Activated CD4-positive, alpha-beta T cell treated with anti-CD3 and anti-CD28 coated beads, Interleukin-2, amount 10 ng/mL, durations not matched to agents 7 days and 5 days (primary cell): ENCODE data around the gene RABGEF1. TPM values are rescaled to one million over a fixed set of nuclear protein-coding genes. Genes with fewer than 3 reads are reported as not detected.
A peak's percentile ranks its signal among the peaks of the same experiment; 100 is the strongest.
"Not testable (repeated sequence)": the region's sequence is repeated elsewhere in the genome, so short reads cannot be mapped to it uniquely, and the experiment has no call there.

Experiments
- CTCF ChIA-PET: fragments of 350-600 bp; sonication (Branson Sonifier 250); formaldehyde crosslinking; loops from one replicate; lab custom pipeline; 2021; ENCODE audit warnings: antibody characterized with exemption; lab: Charles Lee
- POLR2A ChIA-PET: fragments of 350-600 bp; sonication (Branson Sonifier 250); formaldehyde crosslinking; loops from one replicate; lab custom pipeline; 2021; ENCODE audit warnings: antibody characterized with exemption; lab: Charles Lee
- DNase-seq: peaks from one replicate; pipeline ENCODE4 v3.0.0-alpha.2; 2020
- H3K27ac Mint-ChIP-seq: one replicate; pipeline ENCODE4 v1.8.0; 2021; ENCODE audit warnings: mild to moderate bottlenecking, moderate library complexity, mixed read lengths
- H3K27me3 Mint-ChIP-seq: one replicate; pipeline ENCODE4 v1.8.0; 2021; ENCODE audit warnings: mixed read lengths
- H3K36me3 Mint-ChIP-seq: one replicate; pipeline ENCODE4 v1.8.0; 2021; ENCODE audit warnings: low read depth, mixed read lengths
- H3K4me1 Mint-ChIP-seq: one replicate; pipeline ENCODE4 v1.8.0; 2021; ENCODE audit warnings: mixed read lengths
- H3K4me3 Mint-ChIP-seq: one replicate; pipeline ENCODE4 v1.8.0; 2021; ENCODE audit warnings: mild to moderate bottlenecking, moderate library complexity, mixed read lengths
- H3K9me3 Mint-ChIP-seq: one replicate; pipeline ENCODE4 v1.8.0; 2021; ENCODE audit warnings: mixed read lengths
- total RNA-seq, 2 experiments: library from RNA; stranded (reverse); gene quantifications; one replicate each; pipeline ENCODE4 v1.2.3, GENCODE V29; 2021

RABGEF1 gene
- total RNA-seq, 2 experiments from 2014 or later, result 21.8 to 21.9 TPM

DNA sequence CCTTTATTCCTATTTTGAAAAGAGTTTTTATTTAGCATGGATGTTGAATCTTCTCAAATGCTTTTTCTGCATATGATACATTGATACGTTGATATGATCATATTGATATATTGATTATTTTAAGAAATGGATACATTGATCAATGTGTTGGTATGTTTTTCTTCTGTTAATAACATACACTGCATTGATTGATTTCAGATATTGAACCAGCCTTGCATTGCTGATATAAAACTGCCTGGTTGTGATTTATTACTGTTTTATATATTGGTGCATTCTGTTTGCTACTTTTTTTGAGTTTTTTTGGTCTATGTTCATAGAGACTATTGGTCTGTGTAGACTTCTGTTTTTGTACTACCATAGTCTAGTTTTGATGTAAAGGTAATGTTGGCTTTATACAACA is 26.8 kb upstream of the RABGEF1 start:
- peaks cover 9% of the 10 kb centered on the region for H3K9me3 Mint-ChIP-seq
- no peak for DNase-seq
- CTCF ChIA-PET, result interaction anchor here (0.7 kb wide), 1 partner anchor 156 kb away, joined by 3 read pairs; no protein-coding TSS in a partner anchor
- H3K36me3 Mint-ChIP-seq, result peaks cover 24% of the 10 kb centered on the region
- POLR2A ChIA-PET, result interaction anchor here (0.6 kb wide), 1 partner anchor 26 kb away, joined by 4 read pairs; no protein-coding TSS in a partner anchor
- H3K27me3 Mint-ChIP-seq, result no peaks in the 10 kb centered on the region
- H3K27ac Mint-ChIP-seq, result no peak overlapping the region
- H3K4me1 Mint-ChIP-seq, result no peaks in the 10 kb centered on the region
- no peak overlapping the region for H3K4me3 Mint-ChIP-seq

- H3K4me3 Mint-ChIP-seq, CTCF ChIA-PET, DNase-seq, H3K9me3 Mint-ChIP-seq, H3K27me3 Mint-ChIP-seq, POLR2A ChIA-PET, H3K27ac Mint-ChIP-seq, H3K4me1 Mint-ChIP-seq: not testable (repeated sequence)
- peaks cover 24% of the 10 kb centered on the region for H3K36me3 Mint-ChIP-seq
Observed at GRCh38 chr7:66716634-66717033, 23.9 kb upstream of the RABGEF1 start.

GRCh38 chr7:66720561-66720960 is 20.0 kb upstream of the RABGEF1 start:
- peaks cover 13% of the 10 kb centered on the region for H3K9me3 Mint-ChIP-seq
- CTCF ChIA-PET, result no interaction called here
- POLR2A ChIA-PET, result no interaction called here

DNA sequence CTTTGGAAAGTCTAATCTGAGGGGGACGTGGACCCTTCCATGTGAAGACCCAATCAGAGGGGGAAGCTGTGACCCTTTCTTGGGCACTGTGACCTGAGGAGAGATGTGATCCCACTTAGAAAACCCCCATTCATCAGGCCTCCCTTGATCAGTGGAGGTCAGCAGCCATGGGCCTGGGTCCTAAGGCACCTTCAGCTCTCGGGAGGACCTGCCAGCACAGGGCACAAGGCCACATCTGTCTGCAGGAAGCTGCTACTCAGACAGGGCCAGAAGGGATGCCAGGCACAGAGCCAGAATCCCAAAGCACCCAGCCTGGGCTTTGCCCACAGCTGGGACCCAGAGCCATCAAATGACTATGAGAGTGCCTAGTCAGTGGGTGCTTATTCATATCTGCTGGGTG is 14.7 kb upstream of the RABGEF1 start:
- Mint-ChIP-seq H3K4me1 (no peaks in the 10 kb centered on the region), H3K4me3 (no peak overlapping the region), H3K27ac (no peak overlapping the region), H3K9me3 (peaks cover 16% of the 10 kb centered on the region), H3K36me3 (peaks cover 18% of the 10 kb centered on the region), H3K27me3 (no peaks in the 10 kb centered on the region)
- DNase-seq, result no peak
- ChIA-PET CTCF (interaction anchor here (0.6 kb wide), 1 partner anchor 50 kb away, joined by 3 read pairs; no protein-coding TSS in a partner anchor), POLR2A (no interaction called here)

More at GRCh38 chr7:66720561-66720960, 20.0 kb upstream of the RABGEF1 start:
- Mint-ChIP-seq H3K4me3 (no peak overlapping the region), H3K27ac (no peak overlapping the region), H3K36me3 (peaks cover 20% of the 10 kb centered on the region), H3K27me3 (no peaks in the 10 kb centered on the region), H3K4me1 (no peaks in the 10 kb centered on the region)
- no peak for DNase-seq

DNA sequence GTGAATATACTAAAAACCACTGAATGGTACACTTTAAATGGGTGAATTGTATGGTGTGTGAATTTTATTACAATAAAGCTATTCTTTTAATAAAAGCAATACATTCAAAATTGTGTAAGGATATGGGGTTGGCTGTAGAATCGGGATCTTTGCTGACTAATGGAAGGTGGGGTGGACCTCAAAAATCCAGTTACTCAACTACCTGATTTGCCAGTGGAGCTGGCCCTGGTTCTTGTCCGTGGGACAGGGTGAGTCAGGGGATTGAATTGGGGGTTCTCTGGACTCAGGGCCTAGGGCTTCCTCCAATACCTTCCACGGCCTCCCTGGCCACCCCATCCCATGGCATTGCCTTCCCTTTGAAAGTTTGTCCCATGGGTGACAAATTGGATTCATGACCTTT is 13.5 kb upstream of the RABGEF1 start:
- ChIA-PET CTCF (interaction anchor here (0.8 kb wide), 1 partner anchor 14 kb away, joined by 4 read pairs; the partner anchor contains the start of gene RABGEF1), POLR2A (no interaction called here)
- Mint-ChIP-seq H3K4me3 (no peak overlapping the region), H3K36me3 (peaks cover 18% of the 10 kb centered on the region), H3K4me1 (no peaks in the 10 kb centered on the region), H3K9me3 (peaks cover 16% of the 10 kb centered on the region), H3K27me3 (no peaks in the 10 kb centered on the region), H3K27ac (no peak overlapping the region)
- no peak for DNase-seq

DNA sequence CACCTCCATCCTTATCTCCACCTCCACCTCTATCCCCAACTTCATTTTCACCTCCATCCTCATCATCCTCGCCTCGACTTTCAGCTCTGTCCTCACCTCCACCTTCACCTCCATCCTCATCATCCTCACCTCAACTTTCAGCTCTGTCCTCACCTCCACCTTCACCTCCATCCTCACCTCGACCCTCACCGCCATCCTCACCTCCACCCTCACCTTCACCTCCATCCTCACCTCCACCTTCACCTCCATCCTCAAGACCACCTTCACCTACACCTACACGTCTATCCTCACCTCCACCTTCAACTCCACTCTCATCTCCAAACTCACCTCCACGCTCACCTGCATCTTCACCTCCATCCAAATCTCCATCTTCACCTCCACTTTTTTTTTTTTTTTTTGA is 12.0 kb upstream of the RABGEF1 start:
- DNase-seq, result no peak
- peaks cover 14% of the 10 kb centered on the region for H3K36me3 Mint-ChIP-seq
- H3K27me3 Mint-ChIP-seq, result no peaks in the 10 kb centered on the region
- POLR2A ChIA-PET, result interaction anchor here (0.5 kb wide), 1 partner anchor 11 kb away, joined by 3 read pairs; no protein-coding TSS in a partner anchor
- H3K4me1 Mint-ChIP-seq, result no peaks in the 10 kb centered on the region
- H3K4me3 Mint-ChIP-seq, result no peak overlapping the region
- H3K9me3 Mint-ChIP-seq, result peaks cover 16% of the 10 kb centered on the region
- no peak overlapping the region for H3K27ac Mint-ChIP-seq
- CTCF ChIA-PET, result no interaction called here

GRCh38 chr7:66729274-66729673 is 11.3 kb upstream of the RABGEF1 start:
- DNase-seq, result no peak
- no peaks in the 10 kb centered on the region for H3K4me1 Mint-ChIP-seq
- peaks cover 14% of the 10 kb centered on the region for H3K9me3 Mint-ChIP-seq
- ChIA-PET POLR2A (interaction anchor here (0.6 kb wide), 1 partner anchor 41 kb away, joined by 3 read pairs; no protein-coding TSS in a partner anchor), CTCF (no interaction called here)
- H3K4me3 Mint-ChIP-seq, result no peak overlapping the region
- H3K36me3 Mint-ChIP-seq, result peaks cover 11% of the 10 kb centered on the region
- H3K27me3 Mint-ChIP-seq, result no peaks in the 10 kb centered on the region
- no peak overlapping the region for H3K27ac Mint-ChIP-seq

DNA sequence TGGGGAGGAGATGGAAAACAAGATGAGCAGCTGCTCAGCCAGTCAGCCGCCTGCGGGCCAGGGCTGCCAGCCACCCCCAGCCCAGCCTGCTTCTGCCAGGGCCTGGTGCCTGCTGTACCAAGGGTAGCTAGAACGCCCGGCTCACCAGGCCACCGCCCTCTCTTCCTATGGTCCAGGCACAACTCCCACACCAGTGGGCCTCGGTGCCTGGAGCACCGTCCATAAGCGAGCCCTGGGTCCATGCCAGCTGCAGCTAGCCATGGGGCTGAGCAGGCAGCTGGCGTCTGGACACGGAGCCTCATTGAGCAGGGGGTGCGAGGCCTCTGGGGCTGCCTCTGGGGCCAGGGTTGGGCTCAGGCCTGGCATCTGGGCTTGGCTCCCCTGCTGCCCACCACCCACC is 8.5 kb upstream of the RABGEF1 start:
- H3K9me3 Mint-ChIP-seq, result peaks cover 17% of the 10 kb centered on the region
- H3K4me1 Mint-ChIP-seq, result peaks cover 5% of the 10 kb centered on the region
- POLR2A ChIA-PET, result no interaction called here
- no peaks in the 10 kb centered on the region for H3K27me3 Mint-ChIP-seq
- H3K4me3 Mint-ChIP-seq, result no peak overlapping the region
- DNase-seq, result no peak
- CTCF ChIA-PET, result no interaction called here
- peaks cover 17% of the 10 kb centered on the region for H3K36me3 Mint-ChIP-seq
- H3K27ac Mint-ChIP-seq, result peak overlapping the region; percentile 13

DNA sequence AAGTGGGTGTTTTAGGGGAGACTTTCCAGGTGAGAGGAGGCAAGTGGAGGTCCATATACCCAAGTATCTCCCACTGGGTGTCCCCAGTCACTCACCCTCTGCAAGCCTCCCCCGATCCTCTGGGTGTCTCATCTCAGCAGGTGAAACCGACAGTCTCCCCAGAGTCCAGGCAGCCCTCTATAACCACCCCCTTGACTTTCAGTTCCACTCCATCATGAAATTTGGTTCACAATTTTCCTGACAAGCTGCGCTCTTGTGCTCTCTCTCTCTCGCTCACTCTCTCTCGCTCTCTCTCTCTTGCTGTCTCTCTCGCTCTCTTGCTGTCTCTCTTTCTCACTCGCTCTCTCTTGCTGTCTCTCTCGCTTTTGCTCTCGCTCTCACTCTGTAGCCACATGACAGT is 8.1 kb upstream of the RABGEF1 start:
- H3K27me3 Mint-ChIP-seq, result no peaks in the 10 kb centered on the region
- H3K9me3 Mint-ChIP-seq, result peaks cover 17% of the 10 kb centered on the region
- peaks cover 6% of the 10 kb centered on the region for H3K4me1 Mint-ChIP-seq
- no peak overlapping the region for H3K27ac Mint-ChIP-seq
- POLR2A ChIA-PET, result no interaction called here
- peaks cover 17% of the 10 kb centered on the region for H3K36me3 Mint-ChIP-seq
- CTCF ChIA-PET, result no interaction called here
- no peak for DNase-seq
- no peak overlapping the region for H3K4me3 Mint-ChIP-seq

DNA sequence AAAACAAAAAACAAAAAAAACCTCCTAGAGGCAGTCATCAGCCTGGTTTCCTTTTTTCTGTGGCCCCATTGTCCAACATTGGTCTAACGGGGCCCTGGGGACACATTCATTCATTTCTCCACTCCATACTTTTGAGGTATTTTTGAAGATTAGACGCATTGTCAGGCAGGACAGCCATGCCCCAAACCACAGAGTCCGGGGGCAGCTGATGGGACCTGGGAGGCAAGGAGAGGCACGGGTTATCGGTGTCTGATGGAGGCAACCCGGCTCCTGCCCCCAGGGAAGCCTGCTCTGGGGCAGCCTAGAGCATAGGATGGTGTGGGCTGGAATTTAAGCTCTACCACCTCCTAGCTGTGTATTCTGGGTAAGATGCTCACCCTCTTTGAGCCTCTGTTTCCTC is 6.5 kb upstream of the RABGEF1 start:
- CTCF ChIA-PET, result no interaction called here
- H3K9me3 Mint-ChIP-seq, result peaks cover 14% of the 10 kb centered on the region
- H3K27me3 Mint-ChIP-seq, result no peaks in the 10 kb centered on the region
- no peak overlapping the region for H3K4me3 Mint-ChIP-seq
- H3K4me1 Mint-ChIP-seq, result peaks cover 11% of the 10 kb centered on the region
- peaks cover 21% of the 10 kb centered on the region for H3K36me3 Mint-ChIP-seq
- no peak for DNase-seq
- no peak overlapping the region for H3K27ac Mint-ChIP-seq
- POLR2A ChIA-PET, result no interaction called here

DNA sequence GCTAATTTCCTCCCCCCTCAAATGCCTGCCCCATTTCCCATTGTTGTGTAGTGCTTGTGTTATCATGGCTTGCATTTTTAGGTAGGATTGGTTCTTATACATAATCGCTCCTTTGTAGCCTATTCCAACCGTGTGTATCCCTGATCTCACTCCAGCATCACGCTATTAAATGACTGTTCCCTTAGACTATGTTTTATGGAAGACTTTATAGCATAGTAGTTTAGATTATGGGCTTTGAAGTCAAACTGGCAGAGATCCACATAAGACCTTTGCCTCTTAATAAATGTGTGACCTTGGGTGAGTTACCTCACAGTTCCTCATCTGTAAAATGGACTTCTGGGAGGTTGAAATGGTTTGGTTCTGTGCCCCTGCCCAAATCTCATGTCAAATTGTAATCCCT is 5.4 kb upstream of the RABGEF1 start:
- H3K4me1 Mint-ChIP-seq, result peaks cover 15% of the 10 kb centered on the region
- ChIA-PET POLR2A (no interaction called here), CTCF (no interaction called here)
- no peak overlapping the region for H3K27ac Mint-ChIP-seq
- H3K27me3 Mint-ChIP-seq, result no peaks in the 10 kb centered on the region
- H3K4me3 Mint-ChIP-seq, result no peak overlapping the region
- no peak for DNase-seq
- H3K36me3 Mint-ChIP-seq, result peaks cover 25% of the 10 kb centered on the region
- H3K9me3 Mint-ChIP-seq, result peaks cover 14% of the 10 kb centered on the region

- Mint-ChIP-seq H3K27ac (no peak overlapping the region), H3K27me3 (no peaks in the 10 kb centered on the region), H3K36me3 (peaks cover 26% of the 10 kb centered on the region), H3K9me3 (peaks cover 14% of the 10 kb centered on the region), H3K4me1 (peaks cover 17% of the 10 kb centered on the region), H3K4me3 (no peak overlapping the region)
- no peak for DNase-seq
- ChIA-PET POLR2A (no interaction called here), CTCF (no interaction called here)
Observed at GRCh38 chr7:66735850-66736249, 4.7 kb upstream of the RABGEF1 start.

DNA sequence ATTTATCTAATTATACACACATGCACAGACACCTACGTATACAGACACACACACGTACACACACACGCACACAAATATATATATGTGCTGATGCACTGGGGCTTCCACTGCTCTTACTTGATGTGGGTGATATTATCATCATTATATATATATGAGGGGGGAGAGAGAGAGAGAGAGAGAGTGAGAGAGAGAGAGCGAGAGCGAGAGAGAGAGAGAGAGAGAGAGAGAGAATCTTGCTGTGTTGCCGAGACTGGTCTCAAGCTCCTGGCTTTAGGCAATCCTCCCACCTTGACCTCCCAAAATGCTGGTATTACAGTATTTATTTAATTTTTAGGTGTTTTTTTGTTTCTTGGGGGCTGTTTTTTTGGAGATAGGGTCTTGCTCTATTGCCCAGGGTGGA is 3.6 kb upstream of the RABGEF1 start:
- no peak overlapping the region for H3K4me3 Mint-ChIP-seq
- no peak for DNase-seq
- H3K27ac Mint-ChIP-seq, result no peak overlapping the region
- H3K9me3 Mint-ChIP-seq, result peaks cover 14% of the 10 kb centered on the region
- POLR2A ChIA-PET, result no interaction called here
- CTCF ChIA-PET, result no interaction called here
- H3K27me3 Mint-ChIP-seq, result no peaks in the 10 kb centered on the region
- H3K36me3 Mint-ChIP-seq, result peaks cover 26% of the 10 kb centered on the region
- H3K4me1 Mint-ChIP-seq, result peaks cover 22% of the 10 kb centered on the region

DNA sequence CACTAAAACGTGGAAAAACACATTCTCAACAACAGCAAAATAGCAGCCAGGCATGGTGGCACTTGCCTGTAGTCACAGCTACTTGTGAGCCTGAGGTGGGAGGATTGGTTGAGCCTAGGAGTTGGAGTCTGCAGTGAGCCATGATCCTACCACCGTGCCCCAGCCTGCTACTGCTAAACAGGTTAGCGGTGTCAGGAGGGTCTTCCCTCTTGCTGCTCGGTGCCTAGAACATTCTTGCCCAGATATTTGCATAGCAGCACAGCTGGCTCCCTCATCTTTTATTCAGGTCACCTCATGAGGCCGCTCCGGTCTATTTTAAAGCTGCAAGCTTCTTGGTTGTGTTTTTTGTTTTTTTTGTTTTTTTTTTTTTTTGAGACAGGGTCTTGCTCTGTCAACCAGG is 2.9 kb upstream of the RABGEF1 start:
- H3K27me3 Mint-ChIP-seq, result no peaks in the 10 kb centered on the region
- no peak for DNase-seq
- no peak overlapping the region for H3K4me3 Mint-ChIP-seq
- CTCF ChIA-PET, result no interaction called here
- H3K27ac Mint-ChIP-seq, result no peak overlapping the region
- H3K9me3 Mint-ChIP-seq, result peaks cover 14% of the 10 kb centered on the region
- H3K36me3 Mint-ChIP-seq, result peaks cover 26% of the 10 kb centered on the region
- H3K4me1 Mint-ChIP-seq, result peaks cover 28% of the 10 kb centered on the region
- POLR2A ChIA-PET, result no interaction called here
